Right cardiac atrium (tissue), 5 donors: Measurements from ENCODE around the gene HIF3A. TPM values are rescaled to one million over a fixed set of nuclear protein-coding genes. Genes with fewer than 3 reads are reported as not detected.

Experiments
- ATAC-seq, 2 donors: fragments of 200-7000 bp; cut with Tn5 transposase; one replicate each; pipeline versions ENCODE4 v1.8.0 to v1.9.1; 2020; ENCODE audit warnings: moderate library complexity in 2 of 2, mild to moderate bottlenecking in 1 of 2
- DNase-seq, 3 donors: peaks; one replicate each; pipeline ENCODE4 v3.0.0-alpha.2; 2020
- H3K27ac ChIP-seq: one replicate; pipeline ENCODE4 v1.5.1; 2013; ENCODE audit warnings: mild to moderate bottlenecking, low read length, control low read depth, moderate library complexity
- H3K27me3 ChIP-seq: one replicate; pipeline ENCODE4 v1.6.1; 2013; ENCODE audit not compliant: control insufficient read depth, insufficient read depth
- H3K4me1 ChIP-seq: one replicate; pipeline ENCODE4 v1.6.1; 2013; ENCODE audit warnings: low read length; ENCODE audit not compliant: control insufficient read depth, insufficient read depth
- H3K4me3 ChIP-seq: one replicate; pipeline ENCODE4 v1.5.1; 2013; ENCODE audit warnings: low read length, control low read depth
- H3K9me3 ChIP-seq: one replicate; pipeline ENCODE4 v1.6.1; 2013; ENCODE audit warnings: low read length; ENCODE audit not compliant: control insufficient read depth
- WGBS: extraction: QIAGEN DNeasy Blood & Tissue Kit; methylation state at CpG from one replicate; pipeline ENCODE4 v1.1.7; 2013; 5-methylcytosine and 5-hydroxymethylcytosine counted together
- intact Hi-C, 4 donors: fragments of 100-400 bp; cut with DNase I; formaldehyde crosslinking; loops; one replicate each; pipeline versions ENCODE4 v1.11.0 to v1.14.0; 2022 to 2023
- polyA plus RNA-seq: library from polyadenylated mRNA; stranded (reverse); fragments of 200-250 nt; gene quantifications from one replicate; pipeline ENCODE4 v1.2.3, GENCODE V29; 2013
- total RNA-seq, 4 donors: library from RNA; stranded (reverse); fragmentation: NEBNext Ultra II Directional; extraction: Animal tissue kit (Norgen Biotek cat#: 25700); gene quantifications; one replicate each; pipeline ENCODE4 v1.2.1, GENCODE V29; 2021
- donor health status: healthy with polysubstance abuse.
- donor health status: DM: no; HTN: yes; CAD: no.
- donor health status: DM: no; HTN: no; CAD: no.
- donor health status: DM: no; HTN: yes; CAD: no; lungs with severe emphysema.
- donor health status: DM: yes; HTN: yes; CAD: no.

HIF3A gene
- total and polyA plus RNA-seq, 5 donors, result 60.0 to 132 (median 94.7) TPM

DNA sequence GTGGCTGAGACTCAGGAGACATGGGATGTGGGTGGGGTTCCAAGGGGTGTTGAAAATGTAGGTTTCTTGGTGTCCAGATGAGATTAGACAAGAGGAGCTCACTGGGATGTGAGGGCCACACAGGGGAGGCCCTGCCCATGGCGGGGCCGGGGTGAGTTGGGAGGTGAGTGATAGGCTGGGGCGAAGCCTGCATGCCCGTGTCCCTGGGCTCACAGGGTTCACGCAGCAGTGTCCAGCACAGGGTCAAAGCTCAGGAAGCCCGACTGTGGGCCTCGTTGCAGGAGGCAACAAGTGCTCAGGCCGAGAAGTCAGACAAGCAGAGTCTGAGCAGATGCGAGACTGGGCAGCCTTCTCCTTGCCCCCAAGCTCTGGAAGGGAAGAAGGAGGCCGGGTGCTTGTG, 89.3 kb downstream of the HIF3A start:
- no peaks in the 10 kb centered on the region for H3K4me1 ChIP-seq
- ATAC-seq, result no peak
- H3K9me3 ChIP-seq, result no peaks in the 10 kb centered on the region
- H3K27ac ChIP-seq, result no peak overlapping the region
- no peak for DNase-seq
- intact Hi-C loops, result no loop called here
- H3K4me3 ChIP-seq, result no peak overlapping the region
- 95% methylated on average over 10 of the region's 10 CpGs for WGBS
- H3K27me3 ChIP-seq, result no peaks in the 10 kb centered on the region

DNA sequence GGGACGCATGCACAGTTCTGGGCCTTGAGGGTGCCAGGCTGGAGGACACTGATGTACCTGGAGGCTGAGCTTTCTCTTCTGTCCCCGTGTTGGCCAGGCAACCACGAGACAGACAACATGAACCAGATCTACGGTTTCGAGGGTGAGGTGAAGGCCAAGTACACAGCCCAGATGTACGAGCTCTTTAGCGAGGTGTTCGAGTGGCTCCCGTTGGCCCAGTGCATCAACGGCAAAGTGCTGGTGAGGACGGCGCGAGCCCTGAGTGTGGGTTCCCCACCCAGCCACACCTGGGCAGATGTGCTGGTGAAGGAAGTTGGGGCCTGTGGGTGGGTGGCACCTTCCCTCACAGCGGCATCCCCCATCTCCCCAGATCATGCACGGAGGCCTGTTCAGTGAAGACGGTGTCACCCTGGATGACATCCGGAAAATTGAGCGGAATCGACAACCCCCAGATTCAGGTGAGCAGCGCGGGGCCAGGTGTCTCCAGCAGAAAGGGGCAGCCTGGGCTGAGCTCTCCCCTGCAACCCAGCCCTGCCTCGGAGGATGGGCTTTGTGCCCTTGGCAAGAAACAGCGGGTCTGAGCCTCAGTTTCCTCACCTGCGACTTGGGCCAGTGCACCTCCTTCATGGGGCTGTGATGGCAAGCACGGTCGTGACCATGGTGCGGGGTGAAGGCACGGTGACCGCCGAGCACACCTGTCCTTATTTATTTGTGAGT, 90.3 kb downstream of the HIF3A start:
- no peaks in the 10 kb centered on the region for H3K27me3 ChIP-seq
- ATAC-seq, result no peak
- intact Hi-C loops, result no loop called here
- H3K9me3 ChIP-seq, result no peaks in the 10 kb centered on the region
- peak in 2 of 3 donors; percentile 13 to 23 for DNase-seq
- 94% methylated on average over 30 of the region's 30 CpGs for WGBS
- H3K4me1 ChIP-seq, result no peaks in the 10 kb centered on the region
- H3K27ac ChIP-seq, result no peak overlapping the region
- H3K4me3 ChIP-seq, result no peak overlapping the region

DNA sequence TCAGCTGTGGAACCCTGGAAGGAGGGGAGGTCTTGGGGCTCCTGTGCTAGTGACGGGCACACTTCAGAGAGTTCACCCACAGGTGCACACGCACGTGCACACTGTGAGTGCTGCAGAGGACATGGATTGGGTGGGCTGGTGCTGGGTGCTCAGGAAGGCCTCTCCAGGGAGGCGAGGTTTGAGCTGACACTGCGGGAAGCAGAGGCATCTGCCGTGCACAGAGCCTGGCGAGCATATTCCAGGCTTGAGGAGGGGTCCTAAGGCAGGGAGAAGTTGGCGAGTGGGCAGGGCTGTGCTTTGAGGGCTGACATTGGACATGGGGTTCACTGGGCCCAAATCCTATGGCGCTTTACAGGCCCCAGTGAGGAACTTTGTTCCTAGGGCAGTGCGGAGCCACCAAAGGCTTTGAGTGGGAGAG, 90.9 kb downstream of the HIF3A start:
- Histone ChIP-seq H3K4me1 (no peaks in the 10 kb centered on the region), H3K9me3 (no peaks in the 10 kb centered on the region), H3K4me3 (no peak overlapping the region), H3K27me3 (no peaks in the 10 kb centered on the region), H3K27ac (no peak overlapping the region)
- no peak for ATAC-seq
- WGBS, result 92% methylated on average over 10 of the region's 10 CpGs
- intact Hi-C loops, result no loop called here
- DNase-seq, result peak in 2 of 3 donors; percentile 4 to 42

GRCh38 chr19:46388311-46389095, 91.7 kb downstream of the HIF3A start:
- intact Hi-C loops, result no loop called here
- H3K4me3 ChIP-seq, result no peak overlapping the region

GRCh38 chr19:46390121-46390858, 93.4 kb downstream of the HIF3A start:
- ATAC-seq (no peak), DNase-seq (peak in 2 of 3 donors; percentile 11 to 38)
- Histone ChIP-seq H3K4me1 (no peaks in the 10 kb centered on the region), H3K9me3 (no peaks in the 10 kb centered on the region), H3K4me3 (no peak overlapping the region), H3K27ac (no peak overlapping the region), H3K27me3 (no peaks in the 10 kb centered on the region)
- WGBS, result 91% methylated on average over 16 of the region's 16 CpGs
- intact Hi-C loops, result loop anchor here in 1 of 4 donors (10.0 kb wide), 1 partner anchor 125 kb away; no protein-coding TSS in a partner anchor

More at GRCh38 chr19:46388311-46389095, 91.7 kb downstream of the HIF3A start:
- H3K27ac ChIP-seq, result no peak overlapping the region
- H3K4me1 ChIP-seq, result no peaks in the 10 kb centered on the region
- no peaks in the 10 kb centered on the region for H3K27me3 ChIP-seq
- DNase-seq, result peak in 2 of 3 donors; percentile 9 to 43
- WGBS, result 93% methylated on average over 25 of the region's 25 CpGs
- no peaks in the 10 kb centered on the region for H3K9me3 ChIP-seq
- ATAC-seq, result no peak

DNA sequence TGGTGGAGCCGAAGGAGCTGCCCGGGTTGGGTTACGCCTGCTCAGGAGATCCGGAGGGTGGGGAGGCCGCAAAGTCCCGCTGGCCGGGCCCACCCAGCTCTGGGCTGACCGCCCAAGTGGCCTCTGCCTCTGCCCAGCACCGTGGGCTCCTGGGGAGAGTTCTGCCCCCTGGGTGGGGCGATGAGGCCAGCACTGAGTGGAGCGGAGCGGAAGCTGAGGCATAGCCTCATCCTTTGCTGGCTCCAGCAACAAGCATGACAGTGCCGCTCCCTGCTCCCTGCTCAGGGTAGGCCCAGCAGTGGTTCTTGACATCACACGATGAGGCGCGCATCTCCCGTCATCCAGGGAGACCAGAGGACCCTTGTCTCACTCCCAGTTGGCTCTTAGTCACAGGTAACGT, 94.0 kb downstream of the HIF3A start:
- no peak overlapping the region for H3K4me3 ChIP-seq
- DNase-seq (peak; percentile 19 to 64 (median 50)), ATAC-seq (peak in 1 of 2 donors; percentile 14)
- no peaks in the 10 kb centered on the region for H3K4me1 ChIP-seq
- WGBS, result 86% methylated on average over 18 of the region's 18 CpGs
- H3K27ac ChIP-seq, result no peak overlapping the region
- intact Hi-C loops, result loop anchor here in 1 of 4 donors (10.0 kb wide), 1 partner anchor 124 kb away; no protein-coding TSS in a partner anchor
- H3K27me3 ChIP-seq, result no peaks in the 10 kb centered on the region
- no peaks in the 10 kb centered on the region for H3K9me3 ChIP-seq

DNA sequence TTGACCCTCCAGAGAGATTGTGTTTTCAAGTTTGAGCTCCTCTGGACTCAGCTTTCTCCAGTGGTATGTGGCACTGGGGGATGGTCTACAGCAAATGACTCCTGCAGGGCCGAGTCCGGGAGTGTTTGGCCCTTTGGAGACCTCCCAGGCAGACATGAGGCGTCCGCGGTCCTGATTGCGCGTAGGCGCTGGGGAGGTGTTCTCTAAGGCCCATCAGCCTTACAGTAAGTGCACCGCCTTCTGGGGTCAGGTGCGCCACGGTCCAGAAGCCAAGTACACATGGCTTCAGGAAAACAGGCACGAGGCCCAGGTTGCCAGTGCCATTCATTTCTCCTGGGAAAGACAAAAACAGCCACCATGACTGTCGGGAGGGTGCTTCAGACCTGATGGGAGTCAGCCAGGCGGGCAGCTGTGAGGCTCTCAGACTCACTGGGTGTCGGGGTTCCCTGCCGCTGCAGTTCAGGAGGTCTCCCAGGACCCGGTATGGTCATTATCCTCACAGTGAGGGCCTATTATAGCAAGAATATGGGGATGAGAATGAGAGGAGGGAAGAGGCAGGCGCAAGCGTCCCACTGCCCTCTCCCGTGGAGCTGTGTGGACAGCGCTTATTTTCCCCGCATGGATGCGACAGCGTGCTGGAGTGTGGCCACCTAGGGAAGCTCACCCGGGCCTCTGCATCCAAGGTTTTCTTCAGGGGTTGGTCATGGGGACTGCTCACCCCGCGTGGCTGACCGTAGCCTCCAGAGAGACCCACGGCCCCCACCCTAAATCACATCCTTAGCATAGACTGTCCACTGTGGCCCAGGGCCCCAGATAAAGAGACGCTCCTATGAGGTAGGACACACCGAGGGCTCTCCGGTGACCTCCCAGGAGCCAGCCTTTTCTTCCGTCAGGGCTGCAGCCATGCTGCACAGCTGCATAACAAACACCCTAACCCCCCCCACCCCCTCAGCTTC, 94.7 kb downstream of the HIF3A start:
- DNase-seq, result peak; percentile 7 to 47 (median 46)
- no peak for ATAC-seq
- H3K4me3 ChIP-seq, result no peak overlapping the region
- 89% methylated on average over 33 of the region's 33 CpGs for WGBS
- no peaks in the 10 kb centered on the region for H3K27me3 ChIP-seq
- no peaks in the 10 kb centered on the region for H3K4me1 ChIP-seq
- no peak overlapping the region for H3K27ac ChIP-seq
- intact Hi-C loops, result loop anchor here in 1 of 4 donors (10.0 kb wide), 1 partner anchor 123 kb away; no protein-coding TSS in a partner anchor
- H3K9me3 ChIP-seq, result no peaks in the 10 kb centered on the region

DNA sequence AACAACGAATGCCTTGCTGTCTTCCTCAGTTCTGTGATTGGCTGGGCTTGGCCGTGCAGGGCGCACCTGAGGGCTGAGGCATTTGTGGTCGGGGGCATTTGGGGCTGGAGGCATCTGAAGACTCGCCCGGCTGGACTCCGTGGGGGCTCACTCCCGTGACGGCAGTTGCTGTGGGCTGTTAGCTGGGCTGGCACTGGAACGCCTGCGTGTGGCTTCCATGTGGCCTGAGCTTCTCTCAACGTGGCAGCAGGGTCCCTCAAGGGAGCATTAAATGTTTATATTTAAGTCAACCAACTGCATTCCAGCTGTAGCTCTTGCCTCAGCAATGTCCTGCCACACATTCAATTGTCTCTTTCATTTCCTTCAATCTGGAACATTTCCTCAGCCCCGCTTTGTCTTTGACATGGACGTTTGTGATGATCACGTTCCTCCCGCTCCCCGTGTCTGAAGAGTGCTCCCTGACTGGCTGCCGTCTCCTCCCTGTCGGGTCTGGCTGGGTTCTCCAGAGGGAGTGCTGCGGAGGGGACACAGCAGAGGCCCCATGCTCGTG, 95.5 kb downstream of the HIF3A start:
- DNase-seq (peak; percentile 13 to 48 (median 36)), ATAC-seq (no peak)
- H3K27me3 ChIP-seq, result no peaks in the 10 kb centered on the region
- WGBS, result 48% methylated on average over 21 of the region's 21 CpGs
- intact Hi-C loops, result loop anchor here in 1 of 4 donors (10.0 kb wide), 1 partner anchor 122 kb away; no protein-coding TSS in a partner anchor
- no peak overlapping the region for H3K4me3 ChIP-seq
- no peaks in the 10 kb centered on the region for H3K9me3 ChIP-seq
- H3K27ac ChIP-seq, result no peak overlapping the region
- H3K4me1 ChIP-seq, result no peaks in the 10 kb centered on the region

- no peak for ATAC-seq
- Histone ChIP-seq H3K4me1 (no peaks in the 10 kb centered on the region), H3K27me3 (no peaks in the 10 kb centered on the region), H3K9me3 (no peaks in the 10 kb centered on the region), H3K27ac (no peak overlapping the region), H3K4me3 (no peak overlapping the region)
- DNase-seq, result no peak
- WGBS, result 42% methylated on average over 4 of the region's 4 CpGs
- intact Hi-C loops, result loop anchor here in 1 of 4 donors (10.0 kb wide), 1 partner anchor 122 kb away; no protein-coding TSS in a partner anchor
Observed at GRCh38 chr19:46392837-46393236, 96.0 kb downstream of the HIF3A start.
